GM21360 (cell line): Measurements from ENCODE around the gene ALLC.

Experiments used
- ATAC-seq: cut with Tn5 transposase; IDR thresholded peaks from one replicate; pipeline ENCODE4 v1.9.1; 2021; ENCODE audit warnings: mild to moderate bottlenecking, moderate library complexity; ENCODE audit not compliant: unreplicated experiment

ALLC gene

DNA sequence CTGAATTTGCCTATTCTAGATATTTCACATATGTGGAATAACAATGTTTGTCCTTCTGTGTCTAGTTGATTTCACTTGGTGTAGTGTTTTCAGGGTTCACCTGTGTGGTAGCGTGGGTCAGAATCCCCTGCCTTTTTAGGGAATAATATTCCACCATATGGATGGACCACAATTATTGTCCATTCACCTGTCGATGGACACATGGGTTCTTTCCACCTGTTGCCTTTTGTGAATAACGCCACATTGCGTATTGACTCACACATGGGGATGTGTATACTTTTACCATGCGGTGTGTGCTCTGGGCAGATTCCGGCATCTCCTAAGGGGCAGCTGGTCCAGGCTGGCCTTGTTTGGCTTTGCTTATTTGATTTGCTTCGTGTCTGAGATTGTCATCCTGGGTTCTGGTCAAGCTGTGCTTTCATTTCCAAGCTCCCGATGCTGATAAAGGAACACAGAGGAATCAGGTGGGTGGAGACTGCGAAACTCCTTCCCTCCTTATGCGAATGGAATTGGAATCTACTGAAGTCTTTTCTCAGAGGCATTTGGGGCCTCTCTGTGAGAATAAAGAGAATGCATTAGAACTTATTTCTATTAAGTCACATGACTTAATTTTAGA lies 18.9 kb upstream of the ALLC start:
- ATAC-seq, result no peak

GRCh38 chr2:3639653-3640052 lies 18.3 kb upstream of the ALLC start:
- no peak for ATAC-seq

DNA sequence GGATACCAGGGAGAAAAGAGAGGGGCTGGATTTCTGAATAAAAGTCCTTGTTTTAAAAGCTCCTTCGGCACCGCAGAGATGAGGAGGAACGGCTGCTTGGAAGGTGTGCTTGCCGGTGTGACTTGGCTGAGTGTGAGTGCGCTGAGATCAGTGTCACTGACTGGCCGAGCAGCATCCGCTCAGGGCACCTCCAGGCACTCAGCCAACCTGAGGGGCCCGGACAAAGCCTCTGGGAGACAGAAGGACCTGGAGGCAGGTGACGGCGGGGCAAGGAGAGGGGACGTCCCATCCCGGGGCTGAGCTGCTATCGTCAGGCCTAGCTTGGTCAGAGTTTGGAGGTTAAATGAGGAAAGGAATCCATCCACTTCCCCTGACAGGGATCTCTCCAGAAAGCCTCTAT lies 16.8 kb upstream of the ALLC start:
- ATAC-seq, result no peak

DNA sequence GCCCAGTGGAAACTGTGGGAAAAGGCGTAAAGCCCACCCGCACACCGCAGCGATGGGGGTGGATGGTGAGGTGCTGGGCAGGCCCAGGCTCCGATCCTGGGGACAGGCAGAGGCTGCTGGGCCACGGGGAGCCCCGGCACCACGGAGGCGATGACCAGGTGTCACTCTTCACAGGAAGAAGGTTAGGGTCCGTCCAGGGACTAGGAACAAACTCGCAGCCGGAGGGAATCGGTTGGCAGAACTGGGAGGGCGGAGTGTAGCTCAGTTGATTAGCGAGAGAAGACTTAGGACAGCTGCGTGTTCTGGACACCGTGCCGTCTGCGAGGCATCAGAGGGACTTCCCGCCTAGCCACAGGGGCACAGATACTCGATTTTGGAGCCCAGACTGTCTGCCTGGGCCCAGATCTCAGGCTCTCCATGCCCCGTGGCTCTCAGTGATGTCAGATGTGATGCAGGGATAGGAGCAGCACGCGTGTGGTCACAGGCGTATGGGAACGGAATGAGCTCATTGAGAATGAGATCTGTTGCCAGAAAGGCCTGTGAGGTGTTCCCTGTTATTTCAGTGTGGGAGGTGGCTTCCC lies 16.1 kb upstream of the ALLC start:
- ATAC-seq, result no peak

DNA sequence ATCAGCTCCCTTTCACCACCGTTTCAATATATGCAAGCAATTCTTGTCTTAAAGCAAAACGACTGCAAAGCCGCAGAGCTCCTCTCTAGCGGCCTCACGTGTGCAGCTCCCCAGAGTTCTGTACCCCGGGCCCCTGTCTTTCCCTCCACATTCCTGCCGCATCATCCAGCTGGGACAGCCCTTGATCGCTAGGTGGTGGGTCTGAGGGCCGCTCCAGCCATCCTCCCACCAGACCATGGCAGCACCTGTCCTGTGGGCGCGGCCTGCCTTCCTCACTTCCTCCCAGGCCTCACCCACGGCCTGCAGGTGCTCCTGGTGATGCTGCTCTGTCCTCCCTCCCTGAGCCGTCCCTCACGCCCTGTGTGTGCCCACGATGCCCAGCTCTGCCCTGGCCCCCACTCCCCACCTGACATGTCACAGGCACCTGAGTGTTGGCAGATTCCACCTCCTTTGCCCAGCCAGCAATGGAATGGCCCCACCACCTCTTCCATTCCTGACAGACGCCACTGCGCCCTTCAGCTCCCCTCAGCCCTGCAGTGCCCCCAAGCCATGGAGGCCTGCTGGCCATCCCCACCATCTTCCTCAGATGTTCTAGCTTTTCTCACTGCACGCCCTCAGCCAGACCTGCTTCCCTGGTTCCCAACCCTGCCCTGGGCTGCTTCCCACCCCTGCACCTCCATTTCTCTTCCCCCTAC lies 15.3 kb upstream of the ALLC start:
- no peak for ATAC-seq

DNA sequence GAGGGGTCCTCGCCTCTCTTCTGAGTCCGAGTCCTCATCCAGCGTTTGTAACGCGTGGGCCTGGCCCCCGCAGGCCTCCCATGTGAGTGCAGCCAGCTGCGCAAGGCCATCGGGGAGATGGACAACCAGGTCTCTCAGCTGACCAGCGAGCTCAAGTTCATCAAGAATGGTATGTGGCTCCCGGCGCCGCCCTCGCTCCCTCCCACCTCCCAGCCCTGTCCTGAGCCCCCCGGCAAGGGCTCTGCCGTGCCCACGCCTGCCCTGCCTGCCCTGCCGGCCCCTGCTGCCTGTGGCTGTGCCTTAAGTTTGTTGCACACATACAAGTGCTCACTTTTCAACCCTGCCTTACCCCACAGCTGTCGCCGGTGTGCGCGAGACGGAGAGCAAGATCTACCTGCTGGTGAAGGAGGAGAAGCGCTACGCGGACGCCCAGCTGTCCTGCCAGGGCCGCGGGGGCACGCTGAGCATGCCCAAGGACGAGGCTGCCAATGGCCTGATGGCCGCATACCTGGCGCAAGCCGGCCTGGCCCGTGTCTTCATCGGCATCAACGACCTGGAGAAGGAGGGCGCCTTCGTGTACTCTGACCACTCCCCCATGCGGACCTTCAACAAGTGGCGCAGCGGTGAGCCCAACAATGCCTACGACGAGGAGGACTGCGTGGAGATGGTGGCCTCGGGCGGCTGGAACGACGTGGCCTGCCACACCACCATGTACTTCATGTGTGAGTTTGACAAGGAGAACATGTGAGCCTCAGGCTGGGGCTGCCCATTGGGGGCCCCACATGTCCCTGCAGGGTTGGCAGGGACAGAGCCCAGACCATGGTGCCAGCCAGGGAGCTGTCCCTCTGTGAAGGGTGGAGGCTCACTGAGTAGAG lies 14.4 kb upstream of the ALLC start:
- no peak for ATAC-seq

DNA sequence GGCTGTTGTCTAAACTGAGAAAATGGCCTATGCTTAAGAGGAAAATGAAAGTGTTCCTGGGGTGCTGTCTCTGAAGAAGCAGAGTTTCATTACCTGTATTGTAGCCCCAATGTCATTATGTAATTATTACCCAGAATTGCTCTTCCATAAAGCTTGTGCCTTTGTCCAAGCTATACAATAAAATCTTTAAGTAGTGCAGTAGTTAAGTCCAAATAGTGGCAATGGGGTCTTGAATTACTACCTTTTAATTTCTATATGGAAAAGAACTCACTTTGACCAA lies 13.8 kb upstream of the ALLC start:
- ATAC-seq, result peak; percentile 56

- ATAC-seq, result no peak
Measured at GRCh38 chr2:3644891-3645605, 13.0 kb upstream of the ALLC start.

DNA sequence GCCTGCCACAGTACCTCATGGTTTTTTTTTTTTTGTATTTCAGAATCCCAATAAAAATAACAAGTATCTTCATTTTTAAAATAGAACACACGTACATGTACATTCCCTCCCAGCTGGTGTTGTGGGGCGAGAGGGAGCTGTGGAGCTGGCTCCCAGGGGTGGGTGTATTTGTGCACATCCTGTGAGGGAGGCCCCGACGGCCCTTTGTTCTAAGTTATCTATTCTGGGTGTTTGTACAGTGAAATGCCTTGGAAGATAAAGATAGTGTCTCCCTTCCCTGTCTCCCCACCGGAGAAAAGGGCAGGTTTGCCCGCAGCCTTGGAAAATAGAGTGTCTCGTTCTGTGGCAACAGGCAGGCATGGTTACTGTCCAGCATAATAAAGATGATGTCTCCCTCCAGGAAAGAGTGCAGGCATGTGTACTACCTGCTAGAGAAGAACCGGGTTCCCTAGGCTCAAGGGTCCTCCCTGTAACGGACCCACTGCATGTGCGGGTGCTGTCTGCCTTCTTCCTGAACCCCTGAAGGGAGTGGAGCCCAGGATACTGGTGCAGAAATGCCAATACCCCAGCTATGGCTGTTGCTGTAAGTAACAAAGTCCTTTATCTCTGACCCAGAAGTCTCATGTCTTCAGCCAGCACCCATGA lies 12.1 kb upstream of the ALLC start:
- ATAC-seq, result no peak

DNA sequence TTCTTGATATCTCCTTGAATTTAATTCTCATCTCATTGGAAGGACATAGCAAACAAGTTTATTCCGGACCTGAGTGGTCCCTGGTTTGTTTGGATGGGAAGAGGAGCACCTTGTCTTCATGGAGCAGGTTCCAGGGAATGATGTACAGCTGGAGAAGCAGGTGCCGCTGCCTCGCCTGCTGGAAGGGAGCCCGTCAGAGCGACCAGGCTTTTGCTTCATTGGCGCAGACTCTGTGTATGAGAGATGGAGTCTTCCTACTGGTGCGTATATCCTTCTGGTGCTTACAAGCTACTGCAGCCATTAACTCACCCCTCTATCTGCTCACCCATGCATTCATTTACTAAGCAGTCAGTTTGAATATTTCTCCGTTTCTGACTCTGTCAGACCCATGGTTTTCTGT lies 11.6 kb upstream of the ALLC start:
- ATAC-seq, result no peak

DNA sequence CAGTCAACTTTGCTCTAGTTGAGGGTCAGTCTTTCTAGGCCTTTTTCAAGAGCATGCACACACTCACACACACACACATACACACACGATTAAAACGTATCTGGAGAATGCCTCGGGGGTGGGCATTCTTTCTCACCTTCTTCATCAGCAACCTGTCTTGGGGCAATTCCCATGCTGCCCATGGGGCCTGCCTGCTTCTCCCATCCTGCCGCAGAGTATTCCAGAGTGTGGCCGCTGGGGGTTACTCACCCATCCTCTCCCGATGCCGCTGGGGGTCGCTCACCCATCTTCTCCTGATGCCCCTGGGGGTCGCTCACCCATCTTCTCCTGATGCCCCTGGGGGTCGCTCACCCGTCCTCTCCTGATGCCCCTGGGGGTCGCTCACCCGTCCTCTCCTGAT lies 10.8 kb upstream of the ALLC start:
- ATAC-seq, result no peak

- no peak for ATAC-seq
Measured at GRCh38 chr2:3647831-3648651, 10.0 kb upstream of the ALLC start.

DNA sequence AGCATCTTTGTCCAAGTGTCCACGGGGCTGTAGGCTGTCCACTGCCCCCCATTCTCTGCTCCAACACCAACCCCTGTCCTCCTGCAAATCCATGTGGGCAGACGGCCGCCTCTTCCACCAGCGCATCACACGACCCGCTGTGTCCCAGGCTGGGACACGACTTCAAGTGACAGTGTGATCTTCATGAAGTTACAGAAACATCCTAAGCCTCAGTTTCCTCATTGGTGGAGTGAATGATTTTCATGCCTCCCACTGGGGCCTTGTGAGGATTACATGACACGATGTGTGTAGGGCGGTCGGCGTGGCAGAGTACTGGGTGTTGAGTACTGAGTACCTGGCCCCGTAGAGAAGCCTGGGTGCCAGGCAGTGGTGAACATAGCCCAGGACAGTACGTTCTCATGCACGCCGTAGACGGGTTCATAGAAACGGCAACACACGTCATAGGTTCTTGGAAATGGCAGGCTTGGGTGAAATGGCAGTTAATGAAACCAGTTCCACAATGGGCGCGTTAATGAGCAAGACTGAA lies 9.3 kb upstream of the ALLC start:
- no peak for ATAC-seq

DNA sequence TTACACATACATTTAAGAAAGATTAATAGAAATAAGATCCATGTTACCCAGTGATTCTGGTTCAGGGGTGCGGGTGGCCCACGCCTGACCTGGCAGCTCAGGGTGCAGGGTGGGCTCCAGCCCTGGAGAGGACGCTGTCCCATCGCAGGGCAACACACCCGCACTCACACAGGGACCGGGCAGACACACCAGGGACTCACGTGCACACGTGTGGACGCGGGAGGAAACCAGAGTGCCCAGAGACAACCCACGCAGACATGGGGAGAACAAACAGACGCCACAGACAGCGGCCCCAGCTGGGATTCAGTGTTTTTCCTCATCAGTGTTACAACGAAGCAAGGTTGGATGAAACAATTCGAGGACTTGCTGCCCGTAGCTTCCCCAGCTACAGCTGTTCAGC lies 8.4 kb upstream of the ALLC start:
- ATAC-seq, result no peak

DNA sequence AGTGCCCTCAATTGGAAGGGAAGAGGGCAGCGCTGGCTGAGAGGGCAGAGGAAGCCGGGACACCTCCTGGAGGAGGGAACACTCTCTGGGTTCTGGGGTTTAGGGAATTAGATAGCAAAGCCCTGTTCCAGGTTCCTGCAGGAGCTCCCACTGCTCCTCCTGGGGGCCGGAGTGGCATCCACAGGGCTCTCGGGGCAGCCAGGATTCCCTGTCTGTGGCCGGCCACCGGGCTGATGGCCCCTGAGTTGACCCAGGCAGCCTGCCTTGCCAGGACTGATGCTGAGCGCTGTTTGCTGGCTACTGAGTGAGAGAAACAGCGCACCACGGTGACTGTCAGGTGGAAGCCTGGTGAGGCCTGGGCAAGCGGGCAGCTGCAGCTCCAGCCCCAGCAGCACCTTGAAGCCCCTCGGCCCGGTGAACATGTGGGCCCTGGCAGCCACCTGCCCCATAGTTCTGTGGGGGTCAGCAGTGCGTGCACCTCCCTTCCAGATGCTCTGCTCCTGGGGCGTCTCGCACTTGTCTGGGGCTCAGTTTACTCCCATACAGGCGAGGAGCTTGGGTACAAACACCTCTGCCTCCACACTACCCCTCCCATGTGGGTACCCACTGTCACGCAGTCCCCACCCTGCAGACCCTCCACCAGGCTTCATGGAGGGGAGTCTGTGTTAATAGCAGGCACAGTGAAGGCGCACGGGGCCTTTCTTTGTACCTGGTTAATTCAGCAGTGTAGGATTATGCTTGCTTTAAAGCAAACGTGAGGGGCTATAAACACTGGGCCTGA lies 7.7 kb upstream of the ALLC start:
- ATAC-seq, result no peak

GRCh38 chr2:3651691-3652648 lies 6.0 kb upstream of the ALLC start:
- ATAC-seq, result peak; percentile 85

DNA sequence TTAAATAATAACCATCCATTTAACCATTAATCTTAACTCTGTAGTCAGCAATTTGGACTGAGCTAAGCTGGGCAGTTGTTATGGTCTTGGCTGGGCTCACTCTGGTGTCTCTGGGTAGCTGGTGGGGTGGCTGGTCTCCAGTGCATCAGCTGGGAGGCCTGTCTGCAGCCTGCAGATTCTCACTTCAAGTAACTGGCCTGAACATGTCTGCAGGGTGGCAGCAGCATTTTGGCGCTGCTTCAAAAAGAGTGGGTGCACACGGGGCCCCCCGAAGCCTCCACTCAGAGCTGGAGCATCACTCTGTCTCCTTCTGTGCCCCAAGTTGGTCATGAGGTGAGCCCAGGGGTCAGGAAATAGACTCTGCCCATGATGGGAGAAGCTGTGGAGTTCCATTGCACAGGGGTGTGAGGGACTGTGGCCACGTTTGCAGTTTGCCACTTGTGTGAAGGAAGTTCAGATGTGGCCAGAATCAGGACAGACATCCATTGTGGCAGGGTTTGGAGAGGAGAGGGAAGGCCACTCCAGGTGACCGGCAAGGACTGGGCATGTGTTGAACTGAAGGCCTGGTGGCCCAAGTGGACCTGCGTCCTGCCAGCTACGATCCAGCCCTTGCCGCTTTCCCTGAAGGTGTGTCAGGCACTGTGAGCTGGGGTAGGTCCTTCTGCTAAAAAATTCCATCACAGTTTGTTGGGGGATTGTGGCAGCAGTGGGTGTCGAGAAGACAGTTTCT lies 4.9 kb upstream of the ALLC start:
- ATAC-seq, result no peak
